ENCODE measurements around the gene MLYCD.

MLYCD gene

DNA sequence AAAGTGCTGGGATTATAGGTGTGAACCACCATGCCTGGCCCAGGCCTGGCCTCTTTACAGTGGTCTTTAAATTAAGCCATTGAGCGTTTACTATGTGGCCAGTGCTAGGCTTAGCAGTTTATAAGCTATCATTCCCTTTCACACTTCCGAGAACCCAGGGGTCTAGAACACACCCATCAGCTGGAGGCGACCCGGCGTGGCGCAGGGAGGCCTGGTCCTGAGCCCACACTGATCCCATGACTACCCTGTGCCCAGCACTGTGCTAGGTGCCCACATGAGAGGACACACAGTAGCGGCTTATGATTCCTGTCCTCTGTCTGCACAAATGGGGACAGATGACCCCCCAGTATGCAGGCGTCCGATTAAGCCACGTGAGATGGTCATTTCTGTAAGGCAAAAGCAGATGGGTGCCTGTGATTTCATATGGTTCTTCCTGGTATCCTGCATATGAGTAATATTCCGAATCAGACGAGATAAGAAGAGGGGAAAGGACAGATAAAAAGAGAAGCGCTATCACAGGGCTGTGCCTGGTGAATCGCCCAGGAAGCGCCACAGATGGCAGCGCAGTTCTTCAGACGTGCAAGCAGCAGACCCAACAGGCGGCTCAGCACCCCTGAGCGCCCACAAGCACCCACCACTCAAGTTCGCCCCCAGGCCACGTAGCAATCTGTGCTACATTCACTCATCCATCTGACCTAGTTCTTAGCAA, 59.4 kb downstream of the MLYCD start:
- DNase-seq, result no peak

GRCh38 chr16:83958846-83959565, 60.1 kb downstream of the MLYCD start:
- DNase-seq, result no peak

GRCh38 chr16:83959656-83960434, 60.9 kb downstream of the MLYCD start:
- no peak for DNase-seq

DNA sequence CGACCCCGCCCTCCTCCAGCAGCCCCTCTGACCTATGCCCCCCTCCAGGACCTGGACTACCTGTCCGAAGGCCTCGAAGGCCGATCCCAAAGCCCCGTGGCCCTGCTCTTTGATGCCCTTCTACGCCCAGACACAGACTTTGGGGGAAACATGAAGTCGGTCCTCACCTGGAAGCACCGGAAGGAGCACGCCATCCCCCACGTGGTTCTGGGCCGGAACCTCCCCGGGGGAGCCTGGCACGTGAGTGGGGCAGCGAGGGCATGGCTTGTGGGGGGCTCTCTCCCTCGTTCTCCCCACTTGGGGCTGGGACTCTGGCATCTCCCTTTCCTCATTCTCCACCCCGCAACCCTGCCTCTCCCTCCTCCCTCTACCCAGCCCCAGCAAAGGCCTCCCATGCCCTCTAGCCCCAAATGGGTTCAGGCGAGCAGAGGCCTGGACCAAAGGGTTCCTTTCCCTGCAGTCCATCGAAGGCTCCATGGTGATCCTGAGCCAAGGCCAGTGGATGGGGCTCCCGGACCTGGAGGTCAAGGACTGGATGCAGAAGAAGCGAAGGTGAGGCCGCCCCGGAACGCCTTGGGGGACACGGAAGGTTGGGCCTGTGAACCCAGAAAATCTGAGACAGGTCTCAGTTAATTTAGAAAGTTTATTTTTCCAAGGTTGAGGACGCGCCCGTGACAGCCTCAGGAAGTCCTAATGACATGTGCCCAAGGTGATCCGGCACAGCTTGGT, 61.8 kb downstream of the MLYCD start:
- no peak for DNase-seq

- no peak for DNase-seq
Measured at GRCh38 chr16:83961591-83961990, 62.7 kb downstream of the MLYCD start.

- no peak for DNase-seq
Measured at GRCh38 chr16:83963277-83964119, 64.6 kb downstream of the MLYCD start.

GRCh38 chr16:83964684-83965443, 65.9 kb downstream of the MLYCD start:
- no peak for DNase-seq

- DNase-seq, result no peak
Measured at GRCh38 chr16:83965444-83966152, 66.7 kb downstream of the MLYCD start.

DNA sequence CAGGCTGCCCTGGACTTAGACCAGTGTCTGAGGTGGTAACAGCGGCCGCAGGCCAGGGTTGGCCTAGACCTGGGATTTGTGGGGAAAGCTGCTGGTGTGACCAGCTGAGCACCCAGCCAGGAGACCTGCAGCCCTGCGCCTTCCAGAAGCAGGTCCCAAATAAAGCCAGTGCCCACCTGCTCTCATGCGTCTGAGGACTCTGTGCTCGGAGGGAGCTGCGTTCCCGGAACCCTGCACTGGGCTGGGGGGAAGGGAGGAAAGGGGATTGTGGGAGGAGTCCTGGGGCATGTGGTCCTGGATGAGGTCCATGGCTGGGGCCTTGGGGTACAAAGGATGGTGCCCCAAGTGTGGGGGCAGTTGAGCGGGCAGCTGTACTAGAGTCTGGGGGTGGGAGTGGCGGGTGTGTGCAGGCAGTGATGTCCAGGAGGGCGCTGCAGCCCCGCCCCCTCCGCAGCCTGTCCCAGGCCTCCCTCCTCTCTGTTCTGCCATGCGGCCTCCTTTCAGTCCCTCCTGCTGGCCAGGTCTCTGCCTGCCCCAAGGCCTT, 67.3 kb downstream of the MLYCD start:
- DNase-seq, result no peak

DNA sequence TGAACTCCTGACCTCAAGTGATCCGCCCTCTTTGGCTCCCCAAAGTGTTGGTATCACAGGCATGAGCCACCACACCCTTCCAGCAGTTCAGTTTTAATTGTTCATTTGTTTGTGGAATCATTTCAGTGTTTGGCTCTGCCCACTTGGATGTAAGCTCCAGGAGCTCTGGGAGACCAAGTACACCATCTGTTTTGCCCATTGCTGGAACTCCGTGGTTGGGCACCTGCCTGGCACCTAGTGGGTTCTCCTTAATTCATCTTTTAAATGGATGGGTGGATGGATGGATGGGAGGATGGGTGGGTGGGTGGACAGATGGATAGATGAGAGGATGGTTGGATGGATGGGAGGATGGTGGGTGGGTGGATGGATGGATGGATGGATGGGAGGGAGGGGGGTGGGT, 68.2 kb downstream of the MLYCD start:
- no peak for DNase-seq

DNA sequence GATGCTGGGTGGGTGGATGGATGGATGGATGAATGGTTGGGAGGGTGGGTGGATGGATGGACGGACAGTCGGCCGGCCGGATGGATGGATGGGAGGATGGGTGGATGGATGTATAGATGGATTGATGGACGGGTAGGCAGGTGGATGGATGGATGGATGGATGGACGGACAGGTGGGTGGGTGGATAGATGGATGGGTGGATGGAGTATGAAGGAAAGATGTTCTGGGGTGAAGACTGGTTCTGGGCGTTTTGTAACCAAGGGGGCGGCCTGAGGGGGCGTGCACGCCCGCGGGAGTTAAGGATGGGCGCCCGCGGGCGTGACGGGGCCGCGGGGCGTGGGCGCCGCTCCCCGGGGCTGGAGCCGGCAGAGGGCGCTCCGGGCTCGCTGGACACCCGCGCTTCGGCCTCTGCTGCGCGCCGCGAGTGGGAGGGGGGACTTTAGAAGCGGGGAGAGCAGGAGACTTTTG, 69.0 kb downstream of the MLYCD start, which contains the start of gene NECAB2:
Gene NECAB2, plus strand, starts transcription at position 407 of the 468 bp plus-strand sequence. CDS start 405 bp downstream, outside the sequence.
- no peak for DNase-seq

- peak in 1 of 2 experiments; percentile 6 for DNase-seq
Measured at GRCh38 chr16:83968306-83968851, 69.5 kb downstream of the MLYCD start.

GRCh38 chr16:83968891-83969649, 70.2 kb downstream of the MLYCD start:
- DNase-seq, result no peak

GRCh38 chr16:83969771-83970429, 71.0 kb downstream of the MLYCD start:
- no peak for DNase-seq

- DNase-seq, result no peak
Measured at GRCh38 chr16:83970430-83970815, 71.5 kb downstream of the MLYCD start.

DNA sequence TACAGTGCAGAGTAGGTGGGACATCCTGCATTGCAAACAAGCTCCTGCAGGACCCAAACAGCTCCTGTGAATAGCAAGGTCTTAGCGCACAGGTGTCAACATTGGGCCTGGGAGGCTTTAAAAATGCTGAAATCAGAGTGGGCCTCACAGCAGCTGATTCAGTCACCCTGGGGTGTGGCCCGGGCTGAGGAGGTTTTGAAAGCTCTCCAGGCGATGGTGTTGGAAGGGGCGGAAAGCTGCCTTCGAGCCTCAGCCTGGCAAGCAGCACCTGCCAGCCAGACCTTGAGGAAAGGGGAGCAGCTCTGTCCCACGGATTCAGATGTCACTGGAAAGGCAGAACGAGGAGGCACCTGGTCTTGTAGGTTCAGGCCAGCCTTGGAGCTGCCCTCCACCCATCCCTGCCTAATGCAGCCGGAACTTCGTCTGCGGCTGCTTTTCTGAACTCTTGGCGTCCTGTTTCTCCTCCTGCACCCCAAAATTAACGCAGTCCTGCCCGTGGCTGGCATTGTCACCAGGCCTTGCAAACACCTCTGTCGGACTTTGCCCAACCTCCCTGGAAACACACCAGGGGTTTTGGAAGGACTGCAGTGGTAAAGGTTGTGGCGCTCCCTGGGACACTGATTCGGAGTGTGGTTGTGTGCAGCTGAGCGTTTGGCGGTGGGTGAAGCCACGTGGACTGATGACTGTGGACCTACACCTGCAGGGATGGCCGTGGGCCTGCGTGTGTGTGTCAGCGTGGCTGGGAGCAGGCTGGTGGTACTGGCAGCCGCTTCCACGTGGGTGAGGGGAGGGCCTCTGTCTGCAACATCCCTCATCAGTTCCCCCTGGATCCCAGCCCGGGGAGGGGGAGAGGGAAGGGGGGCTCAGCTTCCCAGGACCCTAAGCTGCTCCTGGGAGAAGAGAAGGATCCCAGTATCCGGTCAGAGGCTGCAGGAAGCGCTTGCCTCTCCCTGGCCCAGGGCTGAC, 72.5 kb downstream of the MLYCD start:
- DNase-seq, result no peak
